ENCODE results near the gene DUSP9.

The DUSP9 gene

DNA sequence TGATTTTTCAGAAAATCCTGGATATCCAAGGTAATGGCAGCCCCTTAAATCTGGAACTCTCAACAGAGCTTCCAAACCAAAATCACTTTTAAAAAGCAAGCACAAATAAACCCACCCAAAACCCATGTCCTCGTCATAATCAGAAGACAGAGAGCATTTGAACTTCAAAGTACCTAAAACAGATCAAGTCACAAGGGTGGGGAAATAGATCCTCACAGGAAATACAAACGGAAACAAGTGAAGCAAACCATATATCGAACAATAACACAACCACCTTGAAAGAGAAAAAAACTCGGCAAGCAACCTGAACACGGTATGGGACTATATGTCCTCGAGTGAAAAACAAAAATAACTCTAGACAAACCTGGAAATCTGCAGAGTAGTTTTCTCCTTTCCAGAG lies 32.2 kb upstream of the DUSP9 start:
- peaks cover 77% of the 10 kb centered on the region for H3K27me3 Mint-ChIP-seq (ENCODE audit: low read depth, poor library complexity)
- no peak for DNase-seq
- no peaks in the 10 kb centered on the region for H3K36me3 Mint-ChIP-seq (ENCODE audit: low read depth)
- H3K4me1 Mint-ChIP-seq, result no peaks in the 10 kb centered on the region
- H3K4me3 Mint-ChIP-seq, result no peak overlapping the region
- TF ChIP-seq, protein P1, sequence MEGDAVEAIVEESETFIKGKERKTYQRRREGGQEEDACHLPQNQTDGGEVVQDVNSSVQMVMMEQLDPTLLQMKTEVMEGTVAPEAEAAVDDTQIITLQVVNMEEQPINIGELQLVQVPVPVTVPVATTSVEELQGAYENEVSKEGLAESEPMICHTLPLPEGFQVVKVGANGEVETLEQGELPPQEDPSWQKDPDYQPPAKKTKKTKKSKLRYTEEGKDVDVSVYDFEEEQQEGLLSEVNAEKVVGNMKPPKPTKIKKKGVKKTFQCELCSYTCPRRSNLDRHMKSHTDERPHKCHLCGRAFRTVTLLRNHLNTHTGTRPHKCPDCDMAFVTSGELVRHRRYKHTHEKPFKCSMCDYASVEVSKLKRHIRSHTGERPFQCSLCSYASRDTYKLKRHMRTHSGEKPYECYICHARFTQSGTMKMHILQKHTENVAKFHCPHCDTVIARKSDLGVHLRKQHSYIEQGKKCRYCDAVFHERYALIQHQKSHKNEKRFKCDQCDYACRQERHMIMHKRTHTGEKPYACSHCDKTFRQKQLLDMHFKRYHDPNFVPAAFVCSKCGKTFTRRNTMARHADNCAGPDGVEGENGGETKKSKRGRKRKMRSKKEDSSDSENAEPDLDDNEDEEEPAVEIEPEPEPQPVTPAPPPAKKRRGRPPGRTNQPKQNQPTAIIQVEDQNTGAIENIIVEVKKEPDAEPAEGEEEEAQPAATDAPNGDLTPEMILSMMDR (IDR thresholded peaks at IDR 0.05), result no peak
- no peak overlapping the region for H3K27ac Mint-ChIP-seq
- H3K9me3 Mint-ChIP-seq, result peaks cover 45% of the 10 kb centered on the region

DNA sequence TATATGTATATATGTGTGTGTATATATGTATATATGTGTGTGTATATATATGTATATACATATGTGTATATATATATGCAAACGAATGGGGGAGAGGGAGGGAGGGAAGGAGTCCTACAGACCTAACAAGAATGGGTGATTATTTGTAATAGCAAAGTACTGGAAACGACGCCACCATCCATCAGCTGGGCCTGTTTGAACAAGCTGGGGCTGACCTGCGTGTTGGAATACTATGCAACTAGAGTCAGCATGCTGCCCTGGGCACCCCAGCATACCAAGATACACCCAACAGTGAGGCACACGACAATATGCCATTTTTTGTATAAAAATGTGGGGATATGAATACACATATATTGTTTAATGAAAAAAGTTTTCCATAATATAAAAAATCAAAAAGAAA lies 26.4 kb upstream of the DUSP9 start:
- Mint-ChIP-seq H3K4me3 (no peak overlapping the region), H3K4me1 (peaks cover 20% of the 10 kb centered on the region), H3K27me3 (ENCODE audit: low read depth, poor library complexity) (peaks cover 53% of the 10 kb centered on the region), H3K27ac (no peak overlapping the region), H3K36me3 (ENCODE audit: low read depth) (no peaks in the 10 kb centered on the region), H3K9me3 (peaks cover 59% of the 10 kb centered on the region)
- no peak for DNase-seq
- TF ChIP-seq, protein P1 (IDR thresholded peaks at IDR 0.05), result no peak

DNA sequence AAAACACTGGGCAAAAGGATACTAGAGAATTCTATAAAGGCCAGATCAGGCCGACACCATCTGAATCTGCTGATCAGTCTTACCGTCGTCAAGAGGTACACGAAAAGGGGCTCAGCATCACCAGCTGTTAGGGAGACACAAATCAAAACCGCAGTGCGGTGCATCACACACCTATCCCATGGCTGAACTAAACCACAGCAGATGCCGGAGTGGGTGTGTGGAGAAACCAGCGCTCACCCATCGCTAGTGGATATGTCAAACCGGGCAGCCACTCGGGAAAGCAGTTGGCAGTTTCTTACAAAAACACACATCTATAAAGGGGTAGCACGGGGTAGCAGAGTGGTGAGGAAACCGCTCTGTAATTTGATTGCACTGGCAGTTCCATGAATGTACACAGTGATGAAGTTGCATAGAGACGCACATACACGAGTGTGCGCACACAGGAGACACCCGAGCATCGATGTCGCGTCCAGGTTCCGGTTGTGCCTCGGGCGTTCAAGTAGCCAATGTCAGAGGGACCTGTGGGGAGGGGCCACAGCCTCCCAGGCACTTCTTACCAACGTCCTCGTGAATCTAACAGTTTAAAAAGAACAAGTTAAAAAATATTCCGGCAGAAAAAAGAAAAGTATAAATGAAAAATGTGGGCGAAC lies 24.9 kb upstream of the DUSP9 start:
- TF ChIP-seq, protein P1 (IDR thresholded peaks at IDR 0.05), result no peak
- no peak overlapping the region for H3K27ac Mint-ChIP-seq
- peaks cover 38% of the 10 kb centered on the region for H3K27me3 Mint-ChIP-seq (ENCODE audit: low read depth, poor library complexity)
- H3K36me3 Mint-ChIP-seq (ENCODE audit: low read depth), result no peaks in the 10 kb centered on the region
- H3K4me1 Mint-ChIP-seq, result peaks cover 20% of the 10 kb centered on the region
- no peak overlapping the region for H3K4me3 Mint-ChIP-seq
- no peak for DNase-seq
- peaks cover 56% of the 10 kb centered on the region for H3K9me3 Mint-ChIP-seq

DNA sequence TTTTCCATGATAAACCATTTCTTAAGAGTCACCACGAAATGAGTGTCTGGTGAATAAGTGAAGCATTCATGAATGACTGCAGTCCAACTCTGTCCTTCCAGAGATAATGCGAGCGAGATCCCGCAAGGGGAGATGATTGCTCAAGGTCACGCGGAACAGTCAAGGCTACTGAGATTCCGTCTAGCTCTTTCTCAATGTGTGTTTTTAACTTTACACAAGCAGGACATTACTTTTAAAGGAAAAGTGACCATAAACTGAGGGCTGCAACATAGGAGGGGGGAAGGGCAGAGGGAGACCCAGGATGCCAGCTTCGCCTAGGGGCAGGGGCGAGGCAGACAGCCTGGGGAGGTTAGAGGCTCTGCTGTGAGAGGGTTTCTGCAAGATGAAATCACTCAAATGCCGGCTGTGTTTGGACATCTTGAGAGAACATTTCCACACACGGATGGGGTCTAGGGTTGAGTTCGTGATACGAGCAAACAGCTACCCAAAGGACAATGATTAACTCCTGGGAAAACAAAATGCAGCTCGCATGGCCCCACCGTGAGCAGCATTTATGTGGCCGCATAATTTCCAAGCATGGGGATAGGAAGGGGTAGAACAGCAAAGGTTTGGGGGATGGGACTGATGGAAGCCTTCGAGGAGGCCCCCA lies 24.2 kb upstream of the DUSP9 start:
- Mint-ChIP-seq H3K27ac (no peak overlapping the region), H3K4me3 (no peak overlapping the region), H3K27me3 (ENCODE audit: low read depth, poor library complexity) (peaks cover 34% of the 10 kb centered on the region), H3K36me3 (ENCODE audit: low read depth) (no peaks in the 10 kb centered on the region), H3K4me1 (peaks cover 20% of the 10 kb centered on the region), H3K9me3 (peaks cover 54% of the 10 kb centered on the region)
- TF ChIP-seq, protein P1 (IDR thresholded peaks at IDR 0.05), result no peak
- no peak for DNase-seq

DNA sequence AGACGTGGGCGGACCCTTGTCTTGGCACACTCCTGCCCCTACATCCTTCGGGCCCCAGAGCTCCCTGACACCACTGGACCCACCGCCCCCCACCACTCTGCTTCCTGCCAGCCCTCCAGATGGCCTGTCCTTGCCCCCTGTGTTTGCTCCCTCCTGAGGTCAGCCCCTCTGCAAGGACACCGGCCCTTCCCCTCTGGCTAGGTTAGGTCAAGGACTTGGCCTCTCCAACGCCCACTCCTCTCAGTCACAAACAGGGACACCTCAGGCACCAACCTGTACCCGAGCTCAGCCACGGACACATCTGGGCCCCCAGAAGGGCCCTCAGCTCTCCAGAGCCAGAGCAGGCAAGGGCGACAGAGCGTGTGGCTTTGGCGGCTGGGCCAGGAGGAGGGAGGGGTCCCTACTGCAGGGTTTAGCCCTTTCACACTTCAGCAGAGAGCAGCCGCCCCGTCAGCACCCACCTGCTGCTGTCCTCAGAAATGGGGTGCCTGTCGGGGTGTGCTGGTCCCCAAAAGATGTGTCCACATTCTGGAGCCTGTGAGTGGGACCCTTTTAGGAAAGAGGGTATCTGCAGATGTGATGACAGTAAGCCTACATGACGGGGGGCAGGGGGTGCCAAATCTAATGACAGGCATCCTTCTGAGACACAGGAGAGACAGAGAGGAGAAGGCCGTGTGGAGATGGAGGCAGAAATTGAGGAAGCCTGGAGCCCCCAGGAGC lies 23.5 kb upstream of the DUSP9 start:
- Mint-ChIP-seq H3K4me3 (no peak overlapping the region), H3K4me1 (peaks cover 20% of the 10 kb centered on the region), H3K27me3 (ENCODE audit: low read depth, poor library complexity) (peaks cover 27% of the 10 kb centered on the region), H3K9me3 (peaks cover 51% of the 10 kb centered on the region), H3K36me3 (ENCODE audit: low read depth) (no peaks in the 10 kb centered on the region), H3K27ac (peak overlapping the region; percentile 75)
- DNase-seq, result no peak
- TF ChIP-seq, protein P1 (IDR thresholded peaks at IDR 0.05), result no peak
